ENCODE measurements around the gene BCL7B. TPM values are rescaled to one million over a fixed set of nuclear protein-coding genes. Genes with fewer than 3 reads are reported as not detected.
"Not testable (repeated sequence)": the region's sequence is repeated elsewhere in the genome, so short reads cannot be mapped to it uniquely, and the experiment has no call there.

Gene BCL7B
- total RNA-seq, 1 donor from 2014 or later = 38.6 TPM

GRCh38 chr7:73517241-73517995 lies 40.1 kb downstream of the BCL7B start:
- intact Hi-C loops (cut with DNase I) = no loop called here
- DNase-seq (ENCODE audit: low spot score) (peak; percentile 19), ATAC-seq (no peak)

- no peak for DNase-seq (ENCODE audit: low spot score)
- ATAC-seq = no peak
- intact Hi-C loops (cut with DNase I) = no loop called here
Observed at GRCh38 chr7:73515178-73515577, 42.3 kb downstream of the BCL7B start.

- ATAC-seq (no peak), DNase-seq (ENCODE audit: low spot score) (no peak)
- intact Hi-C loops (cut with DNase I) = no loop called here
Observed at GRCh38 chr7:73512018-73512780, 45.3 kb downstream of the BCL7B start.

GRCh38 chr7:73509463-73509862 lies 48.0 kb downstream of the BCL7B start:
- ATAC-seq (no peak), DNase-seq (ENCODE audit: low spot score) (no peak)
- intact Hi-C loops (cut with DNase I) = no loop called here

- intact Hi-C loops (cut with DNase I) = no loop called here
- ATAC-seq (no peak), DNase-seq (ENCODE audit: low spot score) (no peak)
Observed at GRCh38 chr7:73507556-73507955, 49.9 kb downstream of the BCL7B start.

- intact Hi-C loops (cut with DNase I) = no loop called here
- no peak for ATAC-seq
Observed at GRCh38 chr7:73504920-73505319, 52.6 kb downstream of the BCL7B start.

GRCh38 chr7:73504017-73504416 lies 53.5 kb downstream of the BCL7B start:
- DNase-seq (ENCODE audit: low spot score) = no peak
- no peak for ATAC-seq
- intact Hi-C loops (cut with DNase I) = no loop called here

More at GRCh38 chr7:73504920-73505319, 52.6 kb downstream of the BCL7B start:
- DNase-seq (ENCODE audit: low spot score) = no peak

GRCh38 chr7:73503229-73503628 lies 54.3 kb downstream of the BCL7B start:
- intact Hi-C loops (cut with DNase I) = no loop called here
- ATAC-seq = no peak
- no peak for DNase-seq (ENCODE audit: low spot score)

- intact Hi-C loops (cut with DNase I) = no loop called here
- no peak for ATAC-seq
- DNase-seq (ENCODE audit: low spot score) = no peak
Observed at GRCh38 chr7:73496626-73497025, 60.9 kb downstream of the BCL7B start.

GRCh38 chr7:73495507-73495906 lies 62.0 kb downstream of the BCL7B start:
- ATAC-seq; intact Hi-C loops (cut with DNase I); DNase-seq (ENCODE audit: low spot score): not testable (repeated sequence)

GRCh38 chr7:73489976-73490375 lies 67.5 kb downstream of the BCL7B start:
- intact Hi-C loops (cut with DNase I) = no loop called here
- ATAC-seq (no peak), DNase-seq (ENCODE audit: low spot score) (no peak)

- no peak for ATAC-seq
- DNase-seq (ENCODE audit: low spot score) = no peak
- intact Hi-C loops (cut with DNase I) = no loop called here
Observed at GRCh38 chr7:73487486-73487885, 70.0 kb downstream of the BCL7B start.

Other genes starting within 250 kb of the BCL7B start
- 18.8 TPM for gene NSUN5, start 248.9 kb downstream of the BCL7B start, total RNA-seq
- 0.71 TPM for gene TRIM50, start 229.6 kb downstream of the BCL7B start, total RNA-seq
- not detected for gene FKBP6, start 229.5 kb downstream of the BCL7B start, total RNA-seq
- 0.71 TPM for gene FZD9, start 123.9 kb downstream of the BCL7B start, total RNA-seq
- 66.9 TPM for gene BAZ1B, start 35.4 kb downstream of the BCL7B start, total RNA-seq
- gene TBL2, start 20.9 kb upstream of the BCL7B start, total RNA-seq = 27.1 TPM
- 23.8 TPM for gene MLXIPL, start 66.8 kb upstream of the BCL7B start, total RNA-seq
- 4.5 TPM for gene VPS37D, start 110.1 kb upstream of the BCL7B start, total RNA-seq
- 10.5 TPM for gene DNAJC30, start 125.8 kb upstream of the BCL7B start, total RNA-seq
- 47.4 TPM for gene BUD23, start 125.9 kb upstream of the BCL7B start, total RNA-seq
- 7.5 TPM for gene STX1A, start 162.0 kb upstream of the BCL7B start, total RNA-seq
- 10.7 TPM for gene ABHD11, start 181.1 kb upstream of the BCL7B start, total RNA-seq
- gene CLDN3, start 212.6 kb upstream of the BCL7B start, total RNA-seq = not detected

All from sciatic nerve (tissue), 2 donors.